Panc1 (cell line): ENCODE results near the gene RITA1.

Source experiments
- POLR2AphosphoS5 ChIP-seq: IDR thresholded peaks from 2 replicates; pipeline ENCODE4 v1.6.1; 2012; ENCODE audit warnings: mild to moderate bottlenecking, low read depth, low read length, moderate library complexity
- SIN3A ChIP-seq: IDR thresholded peaks from 2 replicates; pipeline ENCODE4 v1.6.1; 2012; ENCODE audit warnings: low read depth, mild to moderate bottlenecking, low read length, moderate library complexity, borderline replicate concordance; ENCODE audit not compliant: insufficient read depth
- TF ChIP-seq, protein P1 (sequence below), 2 experiments: IDR thresholded peaks; 2 replicates each; pipeline ENCODE4 v1.6.1; 2011 to 2012; ENCODE audit warnings: low read depth in 2 of 2, control low read depth in 1 of 2, low read length in 1 of 2, mild to moderate bottlenecking in 1 of 2, moderate library complexity in 1 of 2; ENCODE audit not compliant: insufficient read depth in 1 of 2
- TF ChIP-seq, protein P2 (sequence below): fragments of 450-650 bp; IDR thresholded peaks from 2 replicates; pipeline ENCODE4 v1.5.1; 2017; ENCODE audit warnings: mild to moderate bottlenecking

DNA sequence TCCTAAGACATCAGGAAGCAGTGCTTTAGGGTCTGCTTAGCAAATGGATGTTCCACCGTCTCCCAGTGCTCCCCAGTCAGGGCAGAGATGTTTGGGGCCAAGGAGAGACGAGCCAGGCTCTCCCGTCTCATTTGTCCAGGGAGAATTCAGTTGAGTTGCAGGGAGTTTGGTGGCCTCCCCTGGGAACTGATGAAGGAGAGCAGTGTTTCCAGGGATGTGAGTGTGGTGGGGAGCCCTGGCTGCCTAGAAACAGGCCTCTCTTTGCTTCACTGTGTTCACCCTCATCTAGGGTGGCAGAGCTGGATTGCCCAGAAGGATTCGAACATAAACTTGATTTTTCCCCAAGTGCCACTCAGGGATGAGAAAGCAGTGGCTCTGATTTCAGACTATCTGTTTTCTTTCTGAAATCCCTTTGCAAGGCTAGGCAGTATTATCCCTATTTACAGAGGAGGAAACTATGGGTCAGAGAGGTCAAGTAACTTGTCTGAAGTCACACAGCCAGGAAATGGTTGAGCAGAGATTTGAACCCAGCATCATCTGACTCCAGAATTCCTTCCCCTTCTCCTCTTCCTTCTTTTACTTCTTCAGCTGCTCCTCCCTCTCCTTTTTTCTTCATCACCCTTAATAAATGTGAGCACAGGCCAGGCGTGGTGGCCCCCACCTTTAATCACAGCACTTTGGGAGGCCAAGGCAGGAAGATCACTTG, 42.3 kb downstream of the RITA1 start:
- TF ChIP-seq, protein P1, sequence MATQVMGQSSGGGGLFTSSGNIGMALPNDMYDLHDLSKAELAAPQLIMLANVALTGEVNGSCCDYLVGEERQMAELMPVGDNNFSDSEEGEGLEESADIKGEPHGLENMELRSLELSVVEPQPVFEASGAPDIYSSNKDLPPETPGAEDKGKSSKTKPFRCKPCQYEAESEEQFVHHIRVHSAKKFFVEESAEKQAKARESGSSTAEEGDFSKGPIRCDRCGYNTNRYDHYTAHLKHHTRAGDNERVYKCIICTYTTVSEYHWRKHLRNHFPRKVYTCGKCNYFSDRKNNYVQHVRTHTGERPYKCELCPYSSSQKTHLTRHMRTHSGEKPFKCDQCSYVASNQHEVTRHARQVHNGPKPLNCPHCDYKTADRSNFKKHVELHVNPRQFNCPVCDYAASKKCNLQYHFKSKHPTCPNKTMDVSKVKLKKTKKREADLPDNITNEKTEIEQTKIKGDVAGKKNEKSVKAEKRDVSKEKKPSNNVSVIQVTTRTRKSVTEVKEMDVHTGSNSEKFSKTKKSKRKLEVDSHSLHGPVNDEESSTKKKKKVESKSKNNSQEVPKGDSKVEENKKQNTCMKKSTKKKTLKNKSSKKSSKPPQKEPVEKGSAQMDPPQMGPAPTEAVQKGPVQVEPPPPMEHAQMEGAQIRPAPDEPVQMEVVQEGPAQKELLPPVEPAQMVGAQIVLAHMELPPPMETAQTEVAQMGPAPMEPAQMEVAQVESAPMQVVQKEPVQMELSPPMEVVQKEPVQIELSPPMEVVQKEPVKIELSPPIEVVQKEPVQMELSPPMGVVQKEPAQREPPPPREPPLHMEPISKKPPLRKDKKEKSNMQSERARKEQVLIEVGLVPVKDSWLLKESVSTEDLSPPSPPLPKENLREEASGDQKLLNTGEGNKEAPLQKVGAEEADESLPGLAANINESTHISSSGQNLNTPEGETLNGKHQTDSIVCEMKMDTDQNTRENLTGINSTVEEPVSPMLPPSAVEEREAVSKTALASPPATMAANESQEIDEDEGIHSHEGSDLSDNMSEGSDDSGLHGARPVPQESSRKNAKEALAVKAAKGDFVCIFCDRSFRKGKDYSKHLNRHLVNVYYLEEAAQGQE (IDR thresholded peaks at IDR 0.05; ENCODE audit: insufficient read depth in 1 of 2, low read depth in 2 of 2, low read length in 1 of 2): no peak
- TF ChIP-seq, protein P2, sequence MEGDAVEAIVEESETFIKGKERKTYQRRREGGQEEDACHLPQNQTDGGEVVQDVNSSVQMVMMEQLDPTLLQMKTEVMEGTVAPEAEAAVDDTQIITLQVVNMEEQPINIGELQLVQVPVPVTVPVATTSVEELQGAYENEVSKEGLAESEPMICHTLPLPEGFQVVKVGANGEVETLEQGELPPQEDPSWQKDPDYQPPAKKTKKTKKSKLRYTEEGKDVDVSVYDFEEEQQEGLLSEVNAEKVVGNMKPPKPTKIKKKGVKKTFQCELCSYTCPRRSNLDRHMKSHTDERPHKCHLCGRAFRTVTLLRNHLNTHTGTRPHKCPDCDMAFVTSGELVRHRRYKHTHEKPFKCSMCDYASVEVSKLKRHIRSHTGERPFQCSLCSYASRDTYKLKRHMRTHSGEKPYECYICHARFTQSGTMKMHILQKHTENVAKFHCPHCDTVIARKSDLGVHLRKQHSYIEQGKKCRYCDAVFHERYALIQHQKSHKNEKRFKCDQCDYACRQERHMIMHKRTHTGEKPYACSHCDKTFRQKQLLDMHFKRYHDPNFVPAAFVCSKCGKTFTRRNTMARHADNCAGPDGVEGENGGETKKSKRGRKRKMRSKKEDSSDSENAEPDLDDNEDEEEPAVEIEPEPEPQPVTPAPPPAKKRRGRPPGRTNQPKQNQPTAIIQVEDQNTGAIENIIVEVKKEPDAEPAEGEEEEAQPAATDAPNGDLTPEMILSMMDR: no peak
- TF ChIP-seq POLR2AphosphoS5 (no peak), SIN3A (no peak)
